Stimulated activated CD4-positive, alpha-beta T cell treated with anti-CD3 and anti-CD28 coated beads, Interleukin-4, amount 100 ng/mL, for 1 hour (primary cell): ENCODE results near the gene GP1BA.

Experiments used
- DNase-seq: peaks from one replicate; pipeline ENCODE4 v3.0.0-alpha.2; 2020

The GP1BA gene

DNA sequence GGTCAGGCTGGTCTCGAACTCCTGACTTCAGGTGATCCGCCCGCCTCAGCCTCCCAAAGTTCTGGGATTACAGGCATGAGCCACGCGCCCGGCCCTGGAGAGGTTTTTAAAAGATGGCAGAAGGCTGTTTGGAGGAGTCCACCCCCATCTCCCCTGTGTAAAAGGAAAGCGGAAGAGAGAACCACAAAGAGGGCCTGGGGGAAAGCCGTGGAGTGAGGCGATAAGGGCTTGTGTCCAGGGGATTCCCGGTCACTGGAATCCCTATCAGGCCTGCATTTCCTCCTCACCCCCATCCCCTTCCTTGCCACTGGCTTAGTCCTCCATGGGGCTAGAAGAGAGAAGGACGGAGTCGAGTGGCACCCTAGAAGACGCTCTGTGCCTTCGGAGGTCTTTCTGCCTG, at the start of gene GP1BA:
Gene GP1BA (plus strand): TSS at position 315 of the 400 bp plus-strand sequence. CDS start 328 bp downstream, outside the sequence.
- DNase-seq: no peak

DNA sequence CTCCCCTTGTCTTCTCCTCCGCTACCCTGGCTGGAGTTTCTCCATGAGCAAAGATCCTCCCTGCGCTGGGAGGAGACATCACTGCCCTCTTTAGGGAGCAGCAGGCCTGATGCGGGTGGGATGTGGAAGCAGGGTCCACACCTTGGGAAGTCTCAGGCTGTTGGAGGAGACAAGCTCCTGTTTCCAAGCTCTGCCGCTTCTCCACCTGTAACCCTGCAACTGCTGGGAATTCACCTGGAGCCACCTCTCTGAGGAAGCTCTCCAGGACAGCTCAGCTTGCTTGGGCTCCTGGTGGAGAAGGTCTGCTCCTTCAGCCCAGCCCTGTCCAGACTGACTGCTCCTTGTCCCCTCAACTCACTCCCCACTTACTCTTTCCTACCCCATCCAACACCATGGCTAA, 47.6 kb upstream of the GP1BA start:
- no peak for DNase-seq

GRCh38 chr17:4886830-4887229, 45.2 kb upstream of the GP1BA start:
- DNase-seq: no peak

DNA sequence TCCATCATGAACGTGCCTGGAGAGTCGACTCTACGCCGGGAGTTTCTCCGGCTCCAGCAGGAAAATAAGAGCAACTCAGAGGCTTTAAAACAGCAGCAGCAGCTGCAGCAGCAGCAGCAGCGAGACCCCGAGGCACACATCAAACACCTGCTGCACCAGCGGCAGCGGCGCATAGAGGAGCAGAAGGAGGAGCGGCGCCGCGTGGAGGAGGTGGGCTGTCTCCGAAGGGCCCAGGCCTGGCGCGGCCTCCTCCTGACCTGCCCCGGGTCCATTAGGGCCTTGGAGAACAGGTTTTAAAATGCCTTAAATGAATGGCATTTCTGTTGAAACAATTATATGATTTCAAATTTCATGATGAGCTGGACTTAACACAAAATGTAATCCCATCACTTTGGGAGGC, 44.5 kb upstream of the GP1BA start:
- no peak for DNase-seq

- no peak for DNase-seq
Observed at GRCh38 chr17:4891411-4892410, 40.4 kb upstream of the GP1BA start.

DNA sequence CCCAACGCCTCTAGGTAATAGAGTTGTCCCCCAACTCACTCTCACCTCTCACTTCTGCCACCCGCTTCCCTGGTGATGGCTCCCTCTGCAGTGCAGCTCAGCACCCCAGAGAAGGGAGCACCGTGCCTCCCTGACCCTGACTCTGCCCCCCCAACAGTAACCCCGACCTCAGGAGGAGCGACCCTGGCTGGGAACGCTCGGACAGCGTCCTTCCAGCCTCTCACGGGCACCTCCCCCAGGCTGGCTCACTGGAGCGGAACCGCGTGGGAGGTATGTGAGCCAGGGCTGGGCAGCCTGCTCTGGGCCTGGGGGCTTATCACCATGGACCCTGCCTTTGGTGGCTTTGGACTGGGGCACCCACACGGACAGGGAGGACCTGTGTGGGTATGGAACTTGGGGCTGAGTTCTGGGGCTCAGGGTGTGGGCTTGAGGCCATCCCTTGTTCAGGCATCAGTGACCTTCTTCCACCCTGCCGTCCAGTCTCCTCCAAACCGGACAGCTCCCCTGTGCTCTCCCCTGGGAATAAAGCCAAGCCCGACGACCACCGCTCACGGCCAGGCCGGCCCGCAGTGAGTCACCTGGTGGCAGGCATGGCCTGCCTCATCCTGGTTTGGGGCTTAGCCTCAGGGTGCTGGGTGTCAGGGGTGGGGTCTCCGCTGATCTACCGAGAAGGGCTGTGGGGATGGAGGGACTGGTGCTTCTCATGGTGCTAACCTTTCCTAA, 39.4 kb upstream of the GP1BA start:
- no peak for DNase-seq

- DNase-seq: no peak
Observed at GRCh38 chr17:4893272-4893671, 38.8 kb upstream of the GP1BA start.

DNA sequence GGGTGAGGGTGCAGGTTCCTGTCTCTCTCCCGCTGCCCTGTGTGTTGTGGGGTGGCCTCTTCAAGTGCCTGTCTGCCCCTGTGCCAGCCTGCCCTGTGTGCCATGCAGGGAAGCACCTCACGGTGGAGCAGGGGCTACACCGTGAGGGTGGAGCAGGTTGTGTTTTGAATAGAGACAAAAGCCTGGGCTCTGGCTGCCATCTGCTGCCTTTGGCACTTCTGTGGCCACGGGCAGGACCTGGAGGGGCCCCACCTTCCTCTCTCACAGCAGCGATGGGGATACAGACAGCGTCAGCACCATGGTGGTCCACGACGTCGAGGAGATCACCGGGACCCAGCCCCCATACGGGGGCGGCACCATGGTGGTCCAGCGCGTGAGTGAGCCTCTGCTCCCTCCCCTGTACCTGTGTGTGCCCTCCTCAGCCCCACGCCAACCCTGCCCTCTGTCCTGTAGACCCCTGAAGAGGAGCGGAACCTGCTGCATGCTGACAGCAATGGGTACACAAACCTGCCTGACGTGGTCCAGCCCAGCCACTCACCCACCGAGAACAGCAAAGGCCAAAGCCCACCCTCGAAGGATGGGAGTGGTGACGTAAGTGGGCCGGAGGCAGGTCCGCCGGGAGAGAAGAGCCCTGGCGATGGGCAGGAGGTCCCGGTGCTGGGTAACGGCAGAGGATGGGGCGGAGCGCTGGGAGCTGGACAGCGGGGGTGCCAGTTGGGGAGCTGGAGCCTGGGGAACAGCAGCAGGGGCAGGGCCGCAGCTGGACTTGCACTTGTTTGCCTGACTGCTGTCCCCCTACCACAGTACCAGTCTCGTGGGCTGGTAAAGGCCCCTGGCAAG, 38.1 kb upstream of the GP1BA start:
- DNase-seq: no peak

DNA sequence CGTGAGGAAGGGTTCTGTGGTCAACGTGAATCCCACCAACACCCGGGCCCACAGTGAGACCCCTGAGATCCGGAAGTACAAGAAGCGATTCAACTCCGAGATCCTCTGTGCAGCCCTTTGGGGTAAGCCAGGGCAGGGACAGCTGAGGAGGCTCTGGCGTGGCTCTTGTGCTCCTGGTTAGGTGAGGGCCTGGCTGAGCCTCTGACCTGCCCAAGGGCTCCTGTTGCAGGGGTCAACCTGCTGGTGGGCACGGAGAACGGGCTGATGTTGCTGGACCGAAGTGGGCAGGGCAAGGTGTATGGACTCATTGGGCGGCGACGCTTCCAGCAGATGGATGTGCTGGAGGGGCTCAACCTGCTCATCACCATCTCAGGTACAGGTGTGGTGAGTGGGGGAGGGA, 37.0 kb upstream of the GP1BA start:
- DNase-seq: no peak

DNA sequence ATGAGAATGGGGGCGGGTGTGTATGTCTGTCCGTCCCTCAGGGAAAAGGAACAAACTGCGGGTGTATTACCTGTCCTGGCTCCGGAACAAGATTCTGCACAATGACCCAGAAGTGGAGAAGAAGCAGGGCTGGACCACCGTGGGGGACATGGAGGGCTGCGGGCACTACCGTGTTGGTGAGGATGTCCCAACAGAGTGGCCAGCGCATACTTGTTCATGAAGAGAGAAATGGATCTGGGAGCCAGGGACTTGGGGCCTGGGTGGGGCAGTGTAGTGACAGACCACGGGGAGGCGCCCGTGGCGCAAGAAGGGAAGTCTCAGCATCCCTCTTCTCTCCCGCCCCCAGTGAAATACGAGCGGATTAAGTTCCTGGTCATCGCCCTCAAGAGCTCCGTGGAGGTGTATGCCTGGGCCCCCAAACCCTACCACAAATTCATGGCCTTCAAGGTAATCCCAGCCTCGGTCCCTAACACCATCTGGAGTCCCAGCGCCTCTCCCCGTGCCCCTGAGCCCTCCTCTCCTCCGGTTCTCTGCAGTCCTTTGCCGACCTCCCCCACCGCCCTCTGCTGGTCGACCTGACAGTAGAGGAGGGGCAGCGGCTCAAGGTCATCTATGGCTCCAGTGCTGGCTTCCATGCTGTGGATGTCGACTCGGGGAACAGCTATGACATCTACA, 36.3 kb upstream of the GP1BA start:
- no peak for DNase-seq

- DNase-seq: no peak
Observed at GRCh38 chr17:4896332-4897197, 35.5 kb upstream of the GP1BA start.

- DNase-seq: no peak
Observed at GRCh38 chr17:4897198-4897687, 34.8 kb upstream of the GP1BA start.

- no peak for DNase-seq
Observed at GRCh38 chr17:4897785-4898184, 34.3 kb upstream of the GP1BA start.

GRCh38 chr17:4898351-4898750, 33.7 kb upstream of the GP1BA start:
- DNase-seq: no peak

DNA sequence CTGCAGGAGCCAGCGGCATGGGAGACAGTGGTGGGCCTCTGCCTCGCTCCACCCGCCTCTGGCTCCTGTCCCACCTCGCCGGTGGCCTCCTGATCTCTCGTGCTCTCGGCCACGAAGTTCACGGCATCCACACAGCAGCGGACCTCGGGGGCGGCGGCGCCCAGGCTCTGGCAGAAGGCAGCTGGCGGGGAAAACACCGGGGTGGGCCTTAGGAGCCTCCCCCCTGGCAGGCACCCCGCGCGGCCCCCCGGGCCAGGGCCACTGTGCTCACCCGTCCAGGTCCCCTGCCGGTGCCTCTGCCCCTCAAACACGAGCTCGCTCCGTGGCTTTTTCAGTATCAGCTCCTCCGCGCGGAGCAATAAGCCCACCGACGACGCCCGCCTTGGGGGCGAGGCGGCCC, 33.1 kb upstream of the GP1BA start:
- no peak for DNase-seq

- DNase-seq: peak; percentile 96
Observed at GRCh38 chr17:4899341-4900230, 32.5 kb upstream of the GP1BA start, which contains the start of gene C17orf107. Gene C17orf107 (plus strand): TSS chr17:4899536. CDS start chr17:4899763, 227 bp downstream.

DNA sequence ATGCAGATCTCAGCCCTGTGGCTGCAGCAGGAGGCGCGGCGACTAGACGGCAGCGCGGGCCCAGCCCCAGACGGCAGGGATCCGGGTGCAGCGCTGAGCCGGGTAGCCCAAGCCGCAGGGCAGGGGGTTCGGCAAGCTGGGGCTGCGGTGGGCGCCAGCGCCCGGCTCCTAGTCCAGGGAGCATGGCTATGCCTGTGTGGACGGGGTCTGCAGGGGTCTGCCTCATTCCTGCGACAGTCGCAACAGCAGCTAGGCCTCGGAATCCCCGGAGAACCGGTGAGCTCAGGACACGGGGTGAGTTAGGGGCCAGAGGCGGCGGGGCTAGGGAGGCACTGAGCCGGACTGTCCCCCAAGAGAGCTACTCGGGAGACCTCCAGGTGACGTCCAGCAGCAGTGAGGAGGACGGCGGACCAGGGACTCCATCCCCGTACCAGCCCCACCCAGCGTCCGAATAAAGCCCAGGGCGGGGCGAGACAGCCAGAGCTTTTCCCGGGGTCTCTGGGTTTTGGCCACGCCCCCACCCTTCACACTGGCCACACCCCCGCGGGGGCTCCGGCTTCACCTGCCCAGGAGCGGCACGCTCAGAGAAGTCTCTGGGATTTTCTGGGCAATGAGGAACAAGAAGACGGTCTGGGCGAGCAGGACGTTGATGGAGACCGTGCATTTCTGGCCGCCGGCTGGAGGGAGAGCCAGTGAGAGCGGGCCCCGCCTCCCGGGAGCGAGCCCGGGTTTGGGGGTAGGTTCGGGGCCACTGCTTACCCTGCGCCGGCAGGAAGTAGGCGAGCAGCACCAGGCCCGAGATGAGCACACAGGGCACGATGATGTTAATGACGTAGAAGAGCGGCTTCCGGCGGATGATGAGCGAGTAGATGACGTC, 31.6 kb upstream of the GP1BA start:
- DNase-seq: peak; percentile 37

- DNase-seq: no peak
Observed at GRCh38 chr17:4901108-4901647, 30.9 kb upstream of the GP1BA start.
